Colonic mucosa (tissue), 4 donors: ENCODE measurements around the gene TNFAIP8. TPM values are rescaled to one million over a fixed set of nuclear protein-coding genes. Genes with fewer than 3 reads are reported as not detected.

ENCODE experiments used
- DNase-seq: peaks from one replicate; pipeline ENCODE4 v3.0.0-alpha.2; 2020
- H3K27ac ChIP-seq: fragments of 200-600 bp; one replicate; pipeline ENCODE4 v1.8.0; 2021
- H3K27me3 ChIP-seq: fragments of 200-600 bp; one replicate; pipeline ENCODE4 v1.8.0; 2021
- H3K36me3 ChIP-seq: fragments of 200-600 bp; one replicate; pipeline ENCODE4 v1.8.0; 2021
- H3K4me1 ChIP-seq: fragments of 200-600 bp; one replicate; pipeline ENCODE4 v1.8.0; 2021; ENCODE audit warnings: mild to moderate bottlenecking
- H3K4me3 ChIP-seq: fragments of 200-600 bp; one replicate; pipeline ENCODE4 v1.8.0; 2021
- H3K9ac ChIP-seq, 2 donors: one replicate each; pipeline ENCODE4 v1.7.0; 2013; ENCODE audit warnings: control low read depth in 2 of 2, low read depth in 2 of 2, low read length in 2 of 2
- H3K9me3 ChIP-seq: fragments of 200-600 bp; one replicate; pipeline ENCODE4 v1.8.0; 2021
- intact Hi-C: fragments of 100-400 bp; cut with DNase I; formaldehyde crosslinking; loops from one replicate; pipeline ENCODE4 v1.14.1; 2022
- total RNA-seq, 2 donors: library from RNA; stranded (reverse); fragmentation: NEBNext Ultra II Directional in 1 of 2; extraction: Animal tissue kit (Norgen Biotek cat#: 25700) in 1 of 2; gene quantifications; one replicate each; pipeline ENCODE4 v1.2.1, GENCODE V29; 2021
- TF ChIP-seq, protein P1 (sequence below): fragments of 200-600 bp; IDR thresholded peaks from one replicate; pipeline ENCODE4 v1.8.0; 2022; ENCODE audit warnings: antibody characterized with exemption, mild to moderate bottlenecking
- donor health status: healthy.
- donor health status: DM: no; HTN: no; CAD: no.
- donor health status: DM: no; HTN: no; CAD: no.

TNFAIP8 gene
- total RNA-seq, 2 donors from 2014 or later: 11.0 to 12.7 TPM

DNA sequence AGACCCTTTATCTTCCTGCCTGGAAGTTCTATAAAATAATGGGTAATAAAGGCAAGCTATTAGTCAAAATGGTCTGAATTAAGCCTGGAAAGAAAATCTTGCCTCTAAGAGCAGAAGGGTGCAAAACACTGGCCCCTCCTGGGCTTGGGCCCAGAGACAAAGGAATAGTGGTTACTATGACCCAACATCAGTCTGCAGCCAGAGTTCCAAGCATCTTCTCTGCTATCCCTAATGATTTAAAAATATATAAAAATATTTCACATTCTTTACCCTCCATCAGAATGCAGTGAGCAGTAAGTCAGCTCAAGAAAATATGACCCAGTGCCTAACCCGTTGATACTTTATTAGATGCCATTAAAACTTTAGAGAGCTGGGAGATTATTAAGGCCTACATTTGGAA lies 14.7 kb downstream of the TNFAIP8 start:
- TF ChIP-seq, protein P1, sequence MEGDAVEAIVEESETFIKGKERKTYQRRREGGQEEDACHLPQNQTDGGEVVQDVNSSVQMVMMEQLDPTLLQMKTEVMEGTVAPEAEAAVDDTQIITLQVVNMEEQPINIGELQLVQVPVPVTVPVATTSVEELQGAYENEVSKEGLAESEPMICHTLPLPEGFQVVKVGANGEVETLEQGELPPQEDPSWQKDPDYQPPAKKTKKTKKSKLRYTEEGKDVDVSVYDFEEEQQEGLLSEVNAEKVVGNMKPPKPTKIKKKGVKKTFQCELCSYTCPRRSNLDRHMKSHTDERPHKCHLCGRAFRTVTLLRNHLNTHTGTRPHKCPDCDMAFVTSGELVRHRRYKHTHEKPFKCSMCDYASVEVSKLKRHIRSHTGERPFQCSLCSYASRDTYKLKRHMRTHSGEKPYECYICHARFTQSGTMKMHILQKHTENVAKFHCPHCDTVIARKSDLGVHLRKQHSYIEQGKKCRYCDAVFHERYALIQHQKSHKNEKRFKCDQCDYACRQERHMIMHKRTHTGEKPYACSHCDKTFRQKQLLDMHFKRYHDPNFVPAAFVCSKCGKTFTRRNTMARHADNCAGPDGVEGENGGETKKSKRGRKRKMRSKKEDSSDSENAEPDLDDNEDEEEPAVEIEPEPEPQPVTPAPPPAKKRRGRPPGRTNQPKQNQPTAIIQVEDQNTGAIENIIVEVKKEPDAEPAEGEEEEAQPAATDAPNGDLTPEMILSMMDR: no peak
- intact Hi-C loops: no loop called here
- Histone ChIP-seq H3K9me3 (no peaks in the 10 kb centered on the region), H3K4me1 (no peaks in the 10 kb centered on the region), H3K27ac (no peak overlapping the region), H3K27me3 (no peaks in the 10 kb centered on the region), H3K36me3 (no peaks in the 10 kb centered on the region), H3K4me3 (no peak overlapping the region), H3K9ac (no peak overlapping the region)
- DNase-seq: no peak

DNA sequence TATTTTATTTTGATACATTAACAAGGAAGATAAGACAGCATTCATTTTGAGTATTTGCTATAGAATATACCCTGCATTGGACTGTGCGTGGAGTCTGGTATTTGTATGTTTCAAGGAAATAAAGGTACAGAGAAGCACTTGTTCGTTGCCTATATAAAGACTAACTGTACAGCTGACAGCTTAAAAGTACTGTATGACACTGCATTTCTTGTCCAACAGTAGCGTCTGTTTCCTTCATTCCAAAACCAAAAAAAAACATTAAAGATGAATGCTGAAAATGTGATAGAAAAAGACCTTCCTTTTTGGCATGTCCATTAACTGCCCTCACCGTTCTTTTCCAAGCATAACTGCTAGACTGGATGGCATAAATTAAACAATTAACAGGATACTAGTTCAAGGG lies 15.3 kb downstream of the TNFAIP8 start:
- Histone ChIP-seq H3K27me3 (no peaks in the 10 kb centered on the region), H3K27ac (no peak overlapping the region), H3K36me3 (no peaks in the 10 kb centered on the region), H3K9ac (no peak overlapping the region), H3K4me1 (no peaks in the 10 kb centered on the region), H3K4me3 (no peak overlapping the region), H3K9me3 (no peaks in the 10 kb centered on the region)
- intact Hi-C loops: no loop called here
- TF ChIP-seq, protein P1: no peak
- DNase-seq: no peak

DNA sequence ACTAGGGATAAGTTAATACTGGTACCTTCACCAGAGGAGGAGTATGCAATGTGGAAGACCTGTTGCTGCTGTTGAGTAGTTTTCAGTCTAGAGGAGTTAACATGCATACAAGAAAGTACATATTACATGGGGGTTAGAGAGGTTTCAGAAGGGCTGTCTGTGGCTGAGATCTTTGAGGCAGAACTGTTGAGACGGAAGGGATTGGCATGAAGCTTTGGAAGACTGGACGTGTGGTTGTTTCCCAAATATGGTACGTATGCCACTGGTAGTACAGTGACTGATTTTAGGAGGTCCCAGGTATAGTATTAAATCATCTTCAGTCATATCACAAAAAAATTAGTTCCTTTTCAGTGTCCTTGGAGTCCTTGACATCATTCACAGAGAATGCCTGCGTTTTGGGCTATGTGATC lies 17.6 kb downstream of the TNFAIP8 start:
- intact Hi-C loops: no loop called here
- Histone ChIP-seq H3K9me3 (no peaks in the 10 kb centered on the region), H3K27ac (no peak overlapping the region), H3K9ac (no peak overlapping the region), H3K36me3 (no peaks in the 10 kb centered on the region), H3K27me3 (no peaks in the 10 kb centered on the region), H3K4me1 (no peaks in the 10 kb centered on the region), H3K4me3 (no peak overlapping the region)
- TF ChIP-seq, protein P1: no peak
- DNase-seq: no peak

DNA sequence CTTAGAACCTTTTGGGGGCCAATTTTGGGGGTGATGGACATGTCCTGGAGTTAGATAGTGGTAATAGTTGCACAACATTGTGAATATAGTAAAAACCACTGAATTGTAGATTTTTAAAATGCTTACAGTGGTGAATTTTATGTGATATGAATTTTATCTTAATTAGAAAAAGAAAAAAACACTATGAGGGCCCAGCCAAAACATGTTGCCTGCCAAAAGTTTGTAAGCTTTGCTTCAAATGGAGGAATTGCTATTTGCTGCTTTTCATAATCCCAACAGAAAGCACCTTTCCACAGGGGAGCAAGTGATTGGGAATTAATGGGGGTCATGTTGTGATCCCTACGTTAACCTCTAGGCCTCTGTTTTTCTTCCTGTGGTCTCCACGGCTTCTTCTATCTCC lies 19.1 kb downstream of the TNFAIP8 start:
- H3K4me1 ChIP-seq: no peaks in the 10 kb centered on the region
- H3K4me3 ChIP-seq: no peak overlapping the region
- H3K27ac ChIP-seq: no peak overlapping the region
- no peaks in the 10 kb centered on the region for H3K36me3 ChIP-seq
- intact Hi-C loops: no loop called here
- H3K27me3 ChIP-seq: no peaks in the 10 kb centered on the region
- H3K9me3 ChIP-seq: no peaks in the 10 kb centered on the region
- H3K9ac ChIP-seq: no peak overlapping the region
- TF ChIP-seq, protein P1: no peak
- DNase-seq: no peak

DNA sequence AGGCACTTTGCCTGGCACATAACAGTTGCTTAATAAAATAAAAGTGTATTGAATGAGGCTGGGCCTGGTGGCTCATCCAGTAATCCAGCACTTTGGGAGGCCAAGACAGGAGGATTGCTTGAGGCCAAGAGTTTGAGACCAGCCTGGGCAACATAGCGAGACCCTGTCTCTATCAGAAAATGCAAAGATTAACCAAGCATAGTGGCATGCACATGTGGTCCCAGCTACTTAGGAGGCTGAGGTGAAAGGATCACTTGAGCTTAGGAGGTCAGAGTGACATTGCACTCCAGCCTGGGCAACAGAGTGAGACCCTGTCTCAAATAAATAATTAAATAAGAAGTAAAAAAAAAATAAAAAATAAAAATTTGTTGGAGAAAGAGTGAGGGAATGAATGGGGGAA lies 21.2 kb downstream of the TNFAIP8 start:
- TF ChIP-seq, protein P1: no peak
- no peak overlapping the region for H3K4me3 ChIP-seq
- H3K27ac ChIP-seq: no peak overlapping the region
- no peak overlapping the region for H3K9ac ChIP-seq
- H3K36me3 ChIP-seq: no peaks in the 10 kb centered on the region
- H3K9me3 ChIP-seq: no peaks in the 10 kb centered on the region
- DNase-seq: no peak
- H3K4me1 ChIP-seq: no peaks in the 10 kb centered on the region
- intact Hi-C loops: no loop called here
- no peaks in the 10 kb centered on the region for H3K27me3 ChIP-seq
